ENCODE results near the gene HOGA1.

Gene HOGA1

DNA sequence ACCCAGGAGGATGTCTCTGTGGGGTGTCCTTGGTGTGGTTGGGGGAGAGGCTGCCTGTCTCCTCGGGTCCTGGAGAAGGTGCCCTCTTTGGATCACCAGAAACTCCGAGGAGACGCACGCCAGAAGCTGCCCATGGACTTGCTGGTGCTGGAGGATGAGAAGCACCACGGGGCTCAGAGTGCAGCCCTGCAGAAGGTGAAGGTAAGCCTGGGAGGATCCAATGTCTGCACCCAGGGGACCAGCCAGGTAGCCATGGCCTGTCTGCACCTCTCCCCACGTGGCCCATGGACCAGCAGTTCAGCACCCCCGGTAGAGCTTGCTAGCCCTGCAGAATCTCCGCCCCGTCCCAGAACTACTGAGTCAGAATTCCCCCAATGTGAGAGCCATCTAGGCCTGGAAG lies 6.5 kb upstream of the HOGA1 start:
- TF ChIP-seq, protein P1, sequence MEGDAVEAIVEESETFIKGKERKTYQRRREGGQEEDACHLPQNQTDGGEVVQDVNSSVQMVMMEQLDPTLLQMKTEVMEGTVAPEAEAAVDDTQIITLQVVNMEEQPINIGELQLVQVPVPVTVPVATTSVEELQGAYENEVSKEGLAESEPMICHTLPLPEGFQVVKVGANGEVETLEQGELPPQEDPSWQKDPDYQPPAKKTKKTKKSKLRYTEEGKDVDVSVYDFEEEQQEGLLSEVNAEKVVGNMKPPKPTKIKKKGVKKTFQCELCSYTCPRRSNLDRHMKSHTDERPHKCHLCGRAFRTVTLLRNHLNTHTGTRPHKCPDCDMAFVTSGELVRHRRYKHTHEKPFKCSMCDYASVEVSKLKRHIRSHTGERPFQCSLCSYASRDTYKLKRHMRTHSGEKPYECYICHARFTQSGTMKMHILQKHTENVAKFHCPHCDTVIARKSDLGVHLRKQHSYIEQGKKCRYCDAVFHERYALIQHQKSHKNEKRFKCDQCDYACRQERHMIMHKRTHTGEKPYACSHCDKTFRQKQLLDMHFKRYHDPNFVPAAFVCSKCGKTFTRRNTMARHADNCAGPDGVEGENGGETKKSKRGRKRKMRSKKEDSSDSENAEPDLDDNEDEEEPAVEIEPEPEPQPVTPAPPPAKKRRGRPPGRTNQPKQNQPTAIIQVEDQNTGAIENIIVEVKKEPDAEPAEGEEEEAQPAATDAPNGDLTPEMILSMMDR (IDR thresholded peaks at IDR 0.05; ENCODE audit: low read depth, low read length): no peak
- no peak overlapping the region for H3K4me3 ChIP-seq (ENCODE audit: low read depth, low read length)
- no peak for DNase-seq (ENCODE audit: low read depth, low spot score)
- in situ Hi-C loops (cut with HindIII; ENCODE audit: low sequenced_read_pairs): no loop called here

- in situ Hi-C loops (cut with HindIII; ENCODE audit: low sequenced_read_pairs): no loop called here
- TF ChIP-seq, protein P1 (IDR thresholded peaks at IDR 0.05; ENCODE audit: low read depth, low read length): no peak
- no peak for DNase-seq (ENCODE audit: low read depth, low spot score)
- peak overlapping the region; percentile 17 for H3K4me3 ChIP-seq (ENCODE audit: low read depth, low read length)
These were observed 5.9 kb upstream of the HOGA1 start for GRCh38 chr10:97578171-97578844.

DNA sequence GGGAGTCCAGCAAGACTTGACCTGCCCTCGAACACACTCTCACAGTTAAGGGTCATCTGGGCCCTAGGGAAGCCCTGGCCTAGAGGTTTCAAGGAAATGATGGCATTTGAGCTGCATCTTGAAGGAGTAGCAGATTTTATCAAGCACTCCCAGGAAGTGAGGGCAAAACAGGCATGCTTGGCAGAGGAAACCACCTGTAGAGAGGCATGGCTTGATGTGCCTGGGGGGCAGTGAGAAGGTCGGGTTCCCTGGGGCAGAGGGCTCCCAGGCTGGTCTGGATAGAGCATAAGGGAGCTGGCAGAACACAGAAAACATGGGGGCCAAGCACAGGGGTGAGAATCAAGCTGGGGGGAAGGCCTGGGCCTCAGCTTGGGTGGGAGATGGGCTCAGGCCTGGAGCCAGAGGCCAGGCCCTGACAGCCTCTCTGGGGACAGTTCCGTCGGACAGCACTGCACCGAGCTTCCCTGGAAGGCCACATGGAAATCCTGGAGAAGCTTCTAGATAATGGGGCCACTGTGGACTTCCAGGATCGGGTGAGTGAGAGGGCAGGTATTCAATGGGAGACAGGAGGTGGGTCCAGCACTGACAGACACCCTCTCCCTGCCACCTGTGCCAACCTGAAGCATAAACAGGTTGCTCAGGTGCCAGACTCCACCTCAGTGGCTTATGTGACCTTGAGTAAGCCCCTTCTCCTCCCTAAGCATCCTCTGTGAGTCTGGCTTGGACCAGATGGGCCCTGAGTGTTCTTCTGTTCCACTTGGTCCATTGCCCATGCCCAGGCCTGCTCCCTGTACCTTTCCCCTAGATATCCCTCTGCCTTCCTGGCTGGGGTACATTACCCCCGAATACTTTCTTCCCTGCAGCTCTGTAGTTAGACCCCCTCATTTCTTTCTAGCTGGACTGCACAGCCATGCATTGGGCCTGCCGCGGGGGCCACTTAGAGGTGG lies 3.5 kb upstream of the HOGA1 start:
- in situ Hi-C loops (cut with HindIII; ENCODE audit: low sequenced_read_pairs): no loop called here
- DNase-seq (ENCODE audit: low read depth, low spot score): no peak
- TF ChIP-seq, protein P1 (IDR thresholded peaks at IDR 0.05; ENCODE audit: low read depth, low read length): no peak
- no peak overlapping the region for H3K4me3 ChIP-seq (ENCODE audit: low read depth, low read length)

DNA sequence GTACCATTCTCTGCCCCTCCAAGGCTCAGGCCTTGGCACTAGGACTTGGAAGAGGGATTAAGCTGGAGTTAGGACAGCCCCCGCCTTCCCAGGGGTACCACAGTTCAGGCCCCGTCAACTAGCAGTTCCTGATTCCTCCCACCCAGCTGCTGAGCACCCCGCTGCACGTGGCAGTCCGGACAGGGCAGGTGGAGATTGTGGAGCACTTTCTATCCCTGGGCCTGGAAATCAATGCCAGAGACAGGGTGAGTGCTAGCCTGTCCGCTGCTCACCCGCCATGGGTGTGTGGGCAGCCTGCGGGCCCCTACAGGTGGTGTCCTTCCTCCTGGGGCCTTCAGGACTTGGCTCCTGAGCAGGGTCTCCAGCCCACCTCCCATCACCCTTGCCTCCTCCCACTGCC lies 2.0 kb upstream of the HOGA1 start:
- DNase-seq (ENCODE audit: low read depth, low spot score): no peak
- no peak overlapping the region for H3K4me3 ChIP-seq (ENCODE audit: low read depth, low read length)
- in situ Hi-C loops (cut with HindIII; ENCODE audit: low sequenced_read_pairs): no loop called here
- TF ChIP-seq, protein P1 (IDR thresholded peaks at IDR 0.05; ENCODE audit: low read depth, low read length): no peak

DNA sequence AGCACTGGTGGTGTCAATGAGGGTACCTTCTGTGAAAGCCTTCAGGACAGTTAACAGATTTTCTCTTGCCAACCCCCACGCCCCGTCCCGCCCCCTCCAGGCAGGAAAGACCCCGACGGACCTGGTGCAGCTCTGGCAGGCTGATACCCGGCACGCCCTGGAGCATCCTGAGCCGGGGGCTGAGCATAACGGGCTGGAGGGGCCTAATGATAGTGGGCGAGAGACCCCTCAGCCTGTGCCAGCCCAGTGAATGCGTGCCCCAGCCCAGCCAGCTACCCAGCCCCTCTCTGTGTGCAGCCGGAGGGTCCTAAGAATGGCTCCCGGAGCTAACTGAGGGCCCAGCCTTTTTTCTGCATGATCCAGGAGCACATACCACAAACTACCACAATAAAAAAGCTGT lies 713 bp upstream of the HOGA1 start:
- DNase-seq (ENCODE audit: low read depth, low spot score): no peak
- TF ChIP-seq, protein P1 (IDR thresholded peaks at IDR 0.05; ENCODE audit: low read depth, low read length): no peak
- in situ Hi-C loops (cut with HindIII; ENCODE audit: low sequenced_read_pairs): no loop called here
- no peak overlapping the region for H3K4me3 ChIP-seq (ENCODE audit: low read depth, low read length)

GRCh38 chr10:97584798-97585438 lies 729 bp downstream of the HOGA1 start:
- TF ChIP-seq, protein P1 (IDR thresholded peaks at IDR 0.05; ENCODE audit: low read depth, low read length): no peak
- no peak overlapping the region for H3K4me3 ChIP-seq (ENCODE audit: low read depth, low read length)
- in situ Hi-C loops (cut with HindIII; ENCODE audit: low sequenced_read_pairs): no loop called here
- DNase-seq (ENCODE audit: low read depth, low spot score): no peak
